ENCODE data around the gene EML6.
"Not testable (repeated sequence)": the region's sequence is repeated elsewhere in the genome, so short reads cannot be mapped to it uniquely, and the experiment has no call there.

EML6 gene

DNA sequence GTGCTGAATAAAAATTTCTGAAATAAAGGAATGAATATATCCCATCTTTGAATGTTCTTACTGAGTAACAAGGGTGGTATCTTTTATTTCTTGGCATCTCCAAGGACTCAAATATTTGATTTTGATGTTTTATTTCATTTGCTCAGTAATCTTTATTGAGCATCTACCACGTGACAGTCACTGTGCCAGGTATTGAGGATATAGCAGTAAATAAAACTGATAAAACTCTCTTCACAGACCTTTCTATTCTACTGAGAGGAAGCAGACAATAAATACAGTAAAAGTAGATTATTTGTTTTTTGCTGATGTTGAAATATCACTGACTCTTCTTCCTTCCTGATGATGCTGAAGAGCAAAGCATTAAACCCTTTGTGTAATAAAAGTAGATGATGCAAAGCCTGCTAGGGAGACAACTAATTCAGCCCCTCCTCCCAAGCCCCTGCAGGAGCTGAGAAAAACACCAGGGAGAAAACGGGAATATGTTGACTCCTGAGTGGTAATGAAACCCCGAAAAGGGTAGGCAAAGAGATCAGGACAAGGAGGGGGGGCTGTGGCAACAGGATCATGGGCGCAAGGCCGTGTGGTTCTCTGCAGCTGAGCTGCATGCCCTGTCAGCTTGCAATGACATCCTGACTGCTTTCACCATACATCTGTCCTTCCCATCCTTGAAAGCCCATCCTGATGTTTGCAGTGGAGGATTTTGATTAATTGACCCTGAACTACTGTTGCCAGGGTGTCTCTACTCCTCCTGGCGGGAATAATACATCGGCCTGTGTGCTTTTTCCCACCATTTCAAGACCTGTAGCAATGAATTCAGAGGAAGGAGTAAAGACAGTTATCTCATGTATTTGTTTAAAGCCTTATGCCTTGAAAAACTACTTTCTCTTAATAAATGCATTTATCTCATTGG, 117.4 kb downstream of the EML6 start:
- DNase-seq (ENCODE audit: low read depth in 1 of 2, low spot score in 1 of 2): no peak

DNA sequence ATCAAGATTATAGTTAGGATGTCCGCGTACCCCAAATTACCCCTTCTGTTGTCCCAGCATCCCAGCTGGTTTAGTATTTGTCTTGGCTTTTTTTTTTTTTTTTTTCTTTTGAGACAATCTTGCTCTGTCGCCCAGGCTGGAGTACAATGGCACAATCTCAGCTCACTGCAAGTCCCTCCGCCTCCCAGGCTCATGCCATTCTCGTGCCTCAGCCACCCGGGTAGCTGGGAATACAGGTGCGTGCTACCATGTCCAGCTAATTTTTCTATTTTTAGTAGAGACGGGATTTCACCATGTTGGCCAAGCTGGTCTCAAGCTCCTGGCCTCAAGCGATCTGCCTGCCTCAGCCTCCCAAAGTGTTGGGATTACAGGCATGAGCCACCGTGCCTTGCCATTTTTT, 118.0 kb downstream of the EML6 start:
- not testable (repeated sequence) for DNase-seq (ENCODE audit: low read depth in 1 of 2, low spot score in 1 of 2)

DNA sequence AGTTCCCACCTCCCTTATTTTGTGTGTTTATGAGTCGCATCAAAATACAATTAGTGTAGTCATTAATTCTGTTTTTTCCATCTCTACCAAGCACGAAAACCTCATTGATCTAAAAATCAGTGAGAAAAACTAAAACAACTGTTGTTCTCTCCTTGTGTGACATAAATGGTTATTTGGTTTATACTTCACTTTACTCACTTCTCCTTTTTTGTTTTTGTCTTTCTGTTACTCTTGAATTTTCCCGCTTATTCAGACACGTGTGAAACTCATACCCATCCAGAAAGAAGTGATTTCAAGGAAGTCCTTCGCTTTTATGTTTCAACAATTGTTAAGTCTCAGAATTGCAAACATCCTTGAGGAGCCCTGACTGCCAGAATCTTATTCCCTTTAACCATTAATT, 121.6 kb downstream of the EML6 start:
- DNase-seq (ENCODE audit: low read depth in 1 of 2, low spot score in 1 of 2): no peak

DNA sequence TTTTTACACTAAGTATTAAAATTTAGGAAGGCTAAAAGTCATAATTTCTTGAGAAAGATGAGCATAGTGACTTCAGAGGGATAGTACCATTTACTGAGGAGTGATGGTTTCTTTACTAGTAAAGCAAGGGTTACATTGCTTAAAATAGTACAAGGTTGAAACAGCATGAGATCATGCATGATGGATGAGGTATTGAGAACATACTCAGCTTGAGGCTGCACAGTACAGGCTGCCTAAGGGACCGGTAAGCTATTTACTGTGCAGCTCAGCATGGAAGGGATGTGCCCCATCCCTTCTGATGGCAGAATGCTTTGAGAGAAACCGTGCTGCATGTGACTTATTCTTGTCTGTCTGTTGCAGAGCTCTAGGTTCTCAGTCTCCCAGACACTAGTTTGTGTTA, 122.1 kb downstream of the EML6 start:
- no peak for DNase-seq (ENCODE audit: low read depth in 1 of 2, low spot score in 1 of 2)

DNA sequence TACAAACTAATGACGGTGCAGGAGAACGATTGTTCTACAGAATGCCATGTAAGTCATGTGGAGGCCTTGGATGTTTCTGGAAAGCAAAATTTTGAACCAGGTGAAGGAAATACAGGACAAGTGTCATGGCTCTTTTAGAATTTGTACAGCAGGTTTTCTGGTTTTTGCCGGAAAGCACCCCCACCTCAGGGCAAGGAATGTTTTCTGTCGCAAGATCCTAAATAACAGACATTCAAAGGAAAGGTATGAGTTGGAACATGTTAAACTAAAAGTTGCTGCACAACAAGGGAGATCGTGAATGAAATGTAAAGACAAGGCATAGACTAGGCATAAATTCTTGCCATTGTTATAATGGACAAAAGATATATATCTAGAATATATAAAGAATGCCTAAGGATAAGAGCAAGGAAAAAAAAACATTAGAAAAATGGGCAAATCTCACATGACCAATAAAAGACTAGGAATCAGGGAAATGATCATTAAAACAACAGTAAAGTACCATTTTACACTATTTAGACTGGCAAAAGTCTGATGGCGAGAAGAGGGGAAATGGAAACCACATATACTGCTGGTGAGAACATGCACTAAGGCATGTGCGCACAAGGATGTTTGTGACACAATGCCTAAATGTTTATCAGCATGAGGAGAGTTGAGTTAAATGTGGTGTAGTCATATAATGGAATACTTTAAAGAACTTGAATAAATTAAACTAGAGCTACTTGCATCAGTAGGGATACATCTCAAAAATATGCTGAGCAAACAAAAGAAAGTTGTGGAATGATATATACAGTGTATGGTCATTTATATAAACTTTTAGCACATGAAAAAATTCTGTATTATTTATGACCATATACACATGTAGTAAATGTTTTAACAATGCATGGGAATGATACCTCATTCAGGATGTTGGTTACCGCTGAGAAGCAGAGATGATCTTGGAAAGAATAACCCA, 127.0 kb downstream of the EML6 start:
- DNase-seq (ENCODE audit: low read depth in 1 of 2, low spot score in 1 of 2): no peak

DNA sequence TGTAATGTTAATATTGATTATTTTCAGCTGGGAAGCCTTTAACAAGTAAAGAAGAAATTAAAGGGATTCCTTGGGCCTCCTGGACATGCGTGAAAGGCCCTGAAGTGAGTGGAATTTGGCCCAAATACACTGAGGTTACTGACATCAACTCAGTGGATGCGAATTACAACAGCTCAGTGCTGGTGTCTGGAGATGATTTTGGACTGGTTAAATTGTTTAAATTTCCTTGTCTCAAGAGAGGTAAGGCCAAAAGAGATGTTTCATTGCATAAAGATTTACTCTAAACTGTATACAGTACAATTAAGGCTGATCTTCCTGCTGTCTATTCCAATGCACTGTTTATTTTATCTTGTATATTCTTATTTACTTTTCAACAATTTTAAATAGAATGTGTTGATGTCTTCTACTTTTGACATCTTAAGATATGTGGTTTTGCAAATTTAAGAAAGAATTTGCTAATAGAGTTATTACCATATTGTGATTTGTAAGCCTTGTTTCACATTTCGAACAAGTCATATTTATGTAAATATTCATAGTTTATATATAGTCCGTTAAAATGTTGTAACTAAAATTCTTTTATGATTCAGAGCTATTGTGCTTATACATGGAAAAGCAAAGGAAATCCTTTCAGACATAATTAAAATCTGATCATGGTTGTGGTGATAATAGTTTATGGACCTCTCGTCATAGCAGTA, 130.3 kb downstream of the EML6 start:
- DNase-seq (ENCODE audit: low read depth in 1 of 2, low spot score in 1 of 2): no peak

DNA sequence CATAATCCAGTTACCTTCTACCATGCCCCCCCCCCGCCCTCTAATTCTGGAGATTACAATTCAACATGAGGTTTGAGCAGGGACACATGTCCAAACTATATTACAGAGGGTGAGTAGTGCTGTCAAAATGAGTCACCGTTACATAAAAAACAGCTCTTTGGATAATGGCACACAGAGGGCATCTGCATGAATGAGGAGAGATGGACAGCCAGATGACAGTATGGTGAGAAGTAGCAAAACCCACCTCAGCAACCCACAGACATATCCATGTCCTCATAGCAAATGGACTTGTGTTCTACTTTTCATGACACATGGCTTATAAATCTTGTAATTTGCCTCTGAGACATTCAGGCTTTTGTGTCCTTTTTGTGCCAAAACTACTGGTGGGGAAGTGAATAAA, 132.0 kb downstream of the EML6 start:
- DNase-seq (ENCODE audit: low read depth in 1 of 2, low spot score in 1 of 2): no peak

DNA sequence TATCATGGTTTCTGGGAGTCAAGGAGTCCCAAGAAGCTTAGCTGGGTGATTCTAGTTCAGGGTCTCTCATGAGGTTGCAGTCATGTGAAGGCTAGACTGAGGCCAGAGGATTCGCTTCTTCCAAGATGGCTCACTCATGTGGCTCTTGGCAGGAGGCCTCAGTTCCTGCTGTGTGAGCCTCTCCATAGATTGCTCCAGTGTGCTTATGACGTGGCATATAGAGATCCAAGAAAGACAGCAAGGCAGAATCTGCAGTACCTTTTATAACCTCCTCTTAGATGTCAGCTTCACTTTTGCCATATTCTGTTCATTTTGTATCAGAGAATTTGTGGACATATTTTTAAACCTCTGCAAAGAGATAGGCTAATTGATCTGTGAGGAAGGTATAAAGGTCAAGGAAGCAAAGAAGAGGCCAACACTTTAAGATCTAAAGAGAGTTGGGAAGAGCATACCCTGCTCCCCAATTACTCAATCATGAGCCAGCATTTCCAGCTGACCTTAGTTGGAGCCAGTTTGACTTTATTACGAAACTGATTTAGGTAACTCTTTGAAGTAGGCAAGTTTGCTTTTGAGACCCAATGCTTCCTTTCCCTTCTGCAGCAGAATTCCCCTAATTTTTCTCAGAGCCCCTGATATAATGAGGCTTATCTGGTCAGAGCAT, 134.7 kb downstream of the EML6 start:
- DNase-seq (ENCODE audit: low read depth in 1 of 2, low spot score in 1 of 2): no peak

DNA sequence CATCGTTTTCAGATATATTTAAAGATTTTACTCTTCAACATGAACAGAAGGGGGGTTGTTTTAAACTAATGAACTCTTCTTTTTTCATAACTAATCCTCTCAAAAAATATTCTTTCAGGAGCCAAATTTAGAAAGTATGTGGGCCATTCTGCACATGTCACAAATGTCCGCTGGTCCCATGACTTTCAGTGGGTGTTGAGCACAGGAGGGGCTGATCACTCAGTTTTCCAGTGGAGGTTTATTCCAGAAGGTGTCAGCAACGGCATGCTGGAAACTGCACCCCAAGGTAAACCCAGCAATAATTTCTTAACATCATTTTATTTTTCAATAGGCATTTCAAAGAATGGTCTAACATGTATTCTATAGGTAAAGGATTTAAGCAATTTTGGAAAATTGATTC, 136.0 kb downstream of the EML6 start:
- no peak for DNase-seq (ENCODE audit: low read depth in 1 of 2, low spot score in 1 of 2)

DNA sequence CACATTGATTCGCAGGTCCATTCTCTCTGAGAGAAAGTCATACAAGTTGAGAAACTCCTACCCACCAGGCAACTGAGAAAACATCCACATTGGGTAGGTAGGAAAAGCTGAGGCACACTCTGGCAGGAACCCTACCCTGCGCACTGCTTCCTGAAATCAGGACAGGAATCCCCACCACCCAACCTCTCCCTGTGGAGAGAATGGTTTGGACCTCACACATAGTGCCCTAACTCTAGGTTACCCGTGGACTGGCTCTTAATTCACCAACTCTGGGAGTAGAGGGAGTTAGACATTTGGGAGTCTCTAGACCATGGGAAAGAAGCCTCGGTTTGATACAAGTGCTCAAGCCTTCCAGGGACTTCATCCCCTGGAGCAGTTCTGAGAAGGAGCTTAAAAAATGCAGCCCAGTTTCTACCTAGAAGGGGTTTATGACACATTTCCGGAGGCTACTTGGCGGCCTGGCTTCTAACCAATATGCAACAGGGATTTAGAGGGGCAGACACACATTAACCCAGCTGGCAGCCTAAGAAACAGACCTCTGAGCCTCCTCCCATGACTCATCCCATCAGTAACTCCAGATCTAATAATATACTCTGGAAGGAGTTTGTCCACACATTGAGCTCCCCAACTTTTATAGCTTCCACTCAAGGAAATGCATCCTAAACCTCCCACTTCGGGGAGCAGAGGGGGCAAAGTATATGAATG, 136.7 kb downstream of the EML6 start:
- no peak for DNase-seq (ENCODE audit: low read depth in 1 of 2, low spot score in 1 of 2)

DNA sequence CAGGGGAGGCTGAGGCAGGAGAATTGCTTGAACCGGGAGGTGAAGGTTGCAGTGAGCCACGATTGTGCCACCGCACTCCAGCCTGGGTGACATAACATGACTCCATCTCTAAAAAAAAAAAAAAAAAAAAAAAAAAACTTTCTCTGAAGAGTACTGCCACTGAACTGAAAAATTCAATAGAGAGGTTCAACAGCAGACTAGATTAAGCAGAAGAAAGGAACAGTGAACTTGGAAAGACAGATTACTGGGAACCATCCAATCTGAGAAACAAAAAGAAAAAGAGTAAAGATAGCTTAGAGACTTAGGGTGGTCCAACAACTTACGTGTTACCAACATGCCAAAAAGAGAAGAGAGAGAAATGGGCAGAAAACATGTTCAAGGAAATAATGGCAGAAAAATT, 138.8 kb downstream of the EML6 start:
- no peak for DNase-seq (ENCODE audit: low read depth in 1 of 2, low spot score in 1 of 2)

DNA sequence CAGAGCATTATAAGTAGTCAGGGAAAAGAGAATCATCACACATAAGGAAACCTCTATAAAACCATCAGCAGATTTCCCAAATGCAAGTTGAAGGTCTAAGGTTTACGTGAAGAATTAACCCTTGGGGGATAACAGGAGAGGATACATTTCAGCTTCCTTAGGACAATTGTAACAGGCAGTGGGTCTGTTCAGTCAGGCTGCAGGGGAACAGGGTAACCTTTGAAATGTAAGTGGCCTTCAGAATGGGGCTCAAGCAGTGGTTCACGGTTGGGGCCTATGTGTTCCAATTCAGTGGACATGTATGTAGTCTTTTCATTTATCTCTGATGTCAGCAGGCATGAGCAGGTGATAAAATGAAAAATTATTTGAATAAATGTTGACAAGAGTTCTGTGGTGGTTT, 139.3 kb downstream of the EML6 start:
- DNase-seq (ENCODE audit: low read depth in 1 of 2, low spot score in 1 of 2): no peak

DNA sequence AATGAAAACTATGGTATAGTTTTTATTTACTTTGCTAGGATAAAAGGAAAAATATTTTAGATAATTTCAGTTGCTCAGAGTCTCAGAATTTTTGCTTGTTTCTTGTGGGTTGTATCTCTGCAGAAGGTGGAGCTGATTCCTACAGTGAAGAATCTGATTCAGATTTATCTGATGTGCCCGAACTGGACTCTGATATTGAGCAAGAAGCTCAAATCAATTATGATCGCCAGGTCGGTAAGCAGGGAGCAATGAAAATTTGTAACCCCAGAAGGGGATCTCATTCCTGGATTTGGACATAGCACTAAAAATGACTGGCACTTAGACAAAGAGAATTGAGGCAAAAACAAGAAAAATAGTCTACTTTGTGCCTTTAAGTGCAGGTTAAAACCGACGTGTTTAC, 140.2 kb downstream of the EML6 start:
- no peak for DNase-seq (ENCODE audit: low read depth in 1 of 2, low spot score in 1 of 2)

DNA sequence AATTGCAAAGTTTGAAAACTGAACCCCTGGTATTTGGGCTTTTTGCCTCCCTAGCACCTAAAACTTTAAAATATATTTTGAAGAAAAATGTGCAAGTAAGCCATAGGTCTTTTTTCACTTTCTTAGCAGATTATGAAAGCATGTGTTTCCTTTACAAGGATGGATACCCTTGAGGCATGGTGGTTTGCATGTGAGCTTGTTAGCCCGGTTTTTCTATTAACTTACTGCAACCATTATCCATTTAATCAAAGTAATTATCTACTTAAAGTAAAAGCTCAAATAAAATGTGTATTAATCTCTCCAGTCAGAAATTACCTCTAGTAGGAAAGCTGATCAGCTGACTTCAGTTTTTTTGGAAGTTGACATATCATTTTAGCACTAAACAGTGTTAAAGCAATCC, 140.6 kb downstream of the EML6 start:
- DNase-seq (ENCODE audit: low read depth in 1 of 2, low spot score in 1 of 2): no peak

DNA sequence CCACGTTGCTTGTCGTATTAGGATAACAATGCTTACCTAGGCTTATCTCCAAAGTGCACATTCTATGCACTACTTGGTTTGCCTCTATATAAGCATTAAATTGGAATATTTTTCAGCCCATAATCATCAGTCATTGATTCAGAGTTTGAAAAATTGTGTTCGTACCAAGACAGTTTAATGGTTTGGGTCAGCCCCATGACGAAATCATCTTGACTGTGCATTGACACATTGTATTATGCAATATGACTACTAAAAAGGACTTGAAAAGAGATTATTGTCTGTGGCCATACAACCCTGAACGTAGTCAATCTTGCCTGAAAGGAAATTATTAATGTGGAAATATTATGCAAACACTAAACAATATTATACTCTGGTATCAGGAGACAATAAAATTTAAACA, 141.3 kb downstream of the EML6 start:
- DNase-seq (ENCODE audit: low read depth in 1 of 2, low spot score in 1 of 2): no peak

DNA sequence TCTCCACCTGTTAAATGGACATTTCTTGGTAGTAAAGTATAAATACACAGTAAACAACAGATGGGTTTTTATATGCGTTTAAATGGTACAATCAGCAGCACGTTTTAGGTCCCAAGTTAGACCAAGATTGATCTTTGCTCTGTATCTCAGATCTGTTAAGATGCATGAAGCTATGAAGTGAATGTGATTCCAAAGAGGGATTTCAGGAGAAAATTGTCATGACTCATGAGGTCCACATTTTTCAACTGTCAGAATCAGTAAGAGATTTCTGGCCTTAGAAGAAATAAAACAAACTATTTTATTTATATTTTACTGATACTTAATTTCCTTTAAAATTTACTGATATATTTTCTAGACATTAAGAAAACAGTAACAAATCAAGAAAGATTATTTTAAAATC, 142.7 kb downstream of the EML6 start:
- no peak for DNase-seq (ENCODE audit: low read depth in 1 of 2, low spot score in 1 of 2)

DNA sequence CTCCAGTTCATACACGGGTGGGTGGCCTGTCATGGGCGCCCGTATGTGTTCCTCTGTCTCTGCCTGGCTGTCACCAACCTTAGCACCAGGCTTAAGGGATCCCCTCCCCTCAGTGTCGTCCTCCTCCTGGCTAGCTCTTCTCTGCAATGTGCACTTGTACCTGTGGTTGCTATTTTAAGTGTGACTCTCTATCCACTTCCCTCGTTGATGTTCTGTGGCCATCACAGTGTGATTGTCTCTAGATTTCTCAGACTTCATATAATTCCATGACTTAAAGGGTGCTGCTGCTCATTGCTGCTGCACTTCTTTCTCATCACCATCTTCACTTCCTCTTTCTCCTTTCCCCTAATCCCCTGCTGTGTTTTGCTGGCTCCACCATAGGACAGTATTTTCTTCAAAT, 143.4 kb downstream of the EML6 start:
- DNase-seq (ENCODE audit: low read depth in 1 of 2, low spot score in 1 of 2): no peak

DNA sequence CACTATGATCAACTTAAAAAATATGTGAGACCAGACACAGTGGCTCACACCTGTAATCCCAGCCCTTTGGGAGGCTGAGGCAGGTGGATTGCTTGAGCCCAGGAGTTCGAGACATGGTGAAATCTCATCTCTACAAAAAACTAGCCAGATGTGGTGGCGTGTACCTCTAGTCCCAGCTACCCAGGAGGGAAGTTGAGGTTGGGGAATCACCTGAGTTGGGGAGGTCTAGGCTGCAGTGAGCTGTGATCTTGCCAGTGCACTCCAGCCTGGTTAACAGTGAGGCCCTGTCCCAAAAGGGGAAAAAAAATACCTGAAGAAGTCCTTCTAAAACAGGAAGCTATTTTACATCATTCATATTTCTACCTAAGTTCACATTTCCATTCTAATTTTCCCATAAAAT, 144.0 kb downstream of the EML6 start:
- DNase-seq (ENCODE audit: low read depth in 1 of 2, low spot score in 1 of 2): no peak

DNA sequence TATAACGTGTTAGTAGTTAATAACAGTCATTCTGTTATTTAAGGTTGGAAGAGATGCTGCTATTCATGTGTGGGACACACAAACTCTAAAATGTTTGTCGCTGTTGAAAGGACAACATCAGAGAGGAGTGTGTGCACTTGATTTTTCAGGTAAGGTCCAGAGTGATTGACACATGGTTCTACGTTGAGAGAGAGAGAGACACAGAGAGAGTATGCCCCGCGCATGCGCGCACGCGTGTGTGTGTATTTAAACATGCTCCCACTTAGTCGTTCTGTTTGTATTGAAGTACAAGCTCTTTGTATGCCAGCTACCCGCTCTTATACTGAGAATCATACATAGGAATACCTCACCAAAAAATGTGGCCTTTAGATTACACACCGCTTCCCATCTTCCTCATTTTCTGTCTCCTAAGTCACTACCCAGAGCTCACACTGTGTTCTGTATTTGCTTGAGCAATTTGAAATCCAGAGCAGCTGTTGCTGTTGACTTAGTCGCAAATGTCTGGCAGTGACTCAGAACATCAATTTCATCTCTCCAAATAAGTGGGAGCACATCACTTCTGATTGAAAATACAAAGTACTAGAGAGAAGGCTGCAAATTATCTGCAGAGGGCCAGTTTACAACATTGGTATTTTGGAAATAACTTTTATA, 148.1 kb downstream of the EML6 start:
- DNase-seq (ENCODE audit: low read depth in 1 of 2, low spot score in 1 of 2): no peak

DNA sequence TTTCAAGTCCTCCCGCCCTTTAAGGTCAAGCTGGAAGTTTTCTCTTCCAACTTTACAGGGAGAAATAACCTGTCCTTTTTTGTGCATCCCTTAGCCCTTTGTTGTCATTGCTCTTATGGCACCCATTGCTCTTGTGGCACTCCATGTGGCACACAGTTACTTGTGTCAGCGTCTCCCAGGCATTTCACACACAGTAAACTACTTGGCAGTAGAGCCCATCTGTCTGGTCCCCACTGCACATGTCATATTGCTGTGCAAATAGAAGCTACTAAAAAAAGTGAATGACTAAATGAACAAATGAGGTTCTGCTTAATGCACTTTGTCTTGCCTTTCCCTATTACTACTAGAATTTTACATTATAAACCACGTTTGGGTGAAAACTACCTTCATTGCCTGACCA, 149.3 kb downstream of the EML6 start:
- DNase-seq (ENCODE audit: low read depth in 1 of 2, low spot score in 1 of 2): no peak

All from activated CD4-positive, alpha-beta T cell treated with anti-CD3 and anti-CD28 coated beads, Interleukin-2, amount 50 U/mL, for 24 hours (primary cell).